Testis (tissue), 2 donors: ENCODE data around the gene ANKRD11.

Source experiments
- CTCF ChIP-seq, 3 experiments: fragments of 450-650 bp in 2 of 3; fragments of 200-600 bp in 1 of 3; sonication (generic) in 1 of 3; IDR thresholded peaks; one replicate each; pipeline ENCODE4 v1.5.1; 2016 to 2019; ENCODE audit warnings: antibody characterized with exemption in 3 of 3, mild to moderate bottlenecking in 2 of 3, moderate library complexity in 1 of 3
- POLR2A ChIP-seq: fragments of 450-650 bp; IDR thresholded peaks from one replicate; pipeline ENCODE4 v1.6.1; 2017; ENCODE audit warnings: antibody characterized with exemption, mild to moderate bottlenecking, moderate library complexity

GRCh38 chr16:89491974-89492687 lies 1.8 kb upstream of the ANKRD11 start:
- TF ChIP-seq CTCF (IDR thresholded peaks at IDR 0.05) (no peak), POLR2A (no peak)
